Liver (tissue), 3 donors: ENCODE data around the gene SLC7A6.

Experiments
- ATF3 ChIP-seq: IDR thresholded peaks from 2 replicates; pipeline ENCODE4 v1.6.1; 2016; ENCODE audit warnings: antibody characterized with exemption
- CTCF ChIP-seq: fragments of 150-350 bp; IDR thresholded peaks from 2 replicates; pipeline ENCODE4 v1.5.1; 2017; ENCODE audit warnings: improper control_type of control experiment, low read depth, low read length; ENCODE audit not compliant: missing input control
- EGR1 ChIP-seq, 2 donors: IDR thresholded peaks; 2 replicates each; pipeline ENCODE4 v1.6.1; 2016 to 2018; ENCODE audit warnings: antibody characterized with exemption in 2 of 2, low read depth in 2 of 2
- GABPA ChIP-seq, 2 donors: IDR thresholded peaks in 1 of 2; conservative IDR thresholded peaks in 1 of 2; 2 replicates each; pipeline ENCODE4 v1.6.1; 2016; ENCODE audit warnings: antibody characterized with exemption in 2 of 2, mild to moderate bottlenecking in 1 of 2, moderate library complexity in 1 of 2
- JUND ChIP-seq, 2 donors: IDR thresholded peaks; 2 replicates each; pipeline ENCODE4 v1.6.1; 2016; ENCODE audit warnings: antibody characterized with exemption in 2 of 2
- MAX ChIP-seq: IDR thresholded peaks from 2 replicates; pipeline ENCODE4 v1.6.1; 2016; ENCODE audit warnings: antibody characterized with exemption
- NR2F2 ChIP-seq: IDR thresholded peaks from 2 replicates; pipeline ENCODE4 v1.6.1; 2016; ENCODE audit warnings: antibody characterized with exemption
- RAD21 ChIP-seq, 2 donors: IDR thresholded peaks; 2 replicates each; pipeline ENCODE4 v1.6.1; 2016; ENCODE audit warnings: antibody characterized with exemption in 2 of 2, mild to moderate bottlenecking in 2 of 2
- REST ChIP-seq: IDR thresholded peaks from 2 replicates; pipeline ENCODE4 v1.6.1; 2016; ENCODE audit warnings: antibody characterized with exemption, mild to moderate bottlenecking
- RXRA ChIP-seq, 2 donors: IDR thresholded peaks; 2 replicates each; pipeline ENCODE4 v1.6.1; 2017 to 2018; ENCODE audit warnings: antibody characterized with exemption in 2 of 2, mild to moderate bottlenecking in 1 of 2
- SP1 ChIP-seq: IDR thresholded peaks from 2 replicates; pipeline ENCODE4 v1.6.1; 2018; ENCODE audit warnings: antibody characterized with exemption, mild to moderate bottlenecking
- TAF1 ChIP-seq: conservative IDR thresholded peaks from 2 replicates; pipeline ENCODE4 v1.6.1; 2016; ENCODE audit warnings: antibody characterized with exemption, mild to moderate bottlenecking
- YY1 ChIP-seq: IDR thresholded peaks from 2 replicates; pipeline ENCODE4 v1.6.1; 2016; ENCODE audit warnings: antibody characterized with exemption, mild to moderate bottlenecking
- ZBTB33 ChIP-seq: IDR thresholded peaks from 2 replicates; pipeline ENCODE4 v1.6.1; 2016; ENCODE audit warnings: antibody characterized with exemption
- donor health status: healthy.
- donor health status: healthy.

GRCh38 chr16:68296693-68297092 lies 32.4 kb downstream of the SLC7A6 start:
- TF ChIP-seq RAD21 (IDR thresholded peaks at IDR 0.05) (no peak), YY1 (no peak), CTCF (no peak), ATF3 (no peak), SP1 (no peak), EGR1 (IDR thresholded peaks at IDR 0.05; ENCODE audit: low read depth in 2 of 2) (no peak), GABPA (IDR thresholded peaks at IDR 0.05 in 1 of 2, conservative IDR thresholded peaks at IDR 0.05 in 1 of 2) (no peak), RXRA (IDR thresholded peaks at IDR 0.05) (no peak), MAX (no peak), REST (no peak), ZBTB33 (no peak), NR2F2 (no peak), TAF1 (no peak), JUND (IDR thresholded peaks at IDR 0.05) (no peak)
